Measurements from ENCODE around the gene SENP5. TPM values are rescaled to one million over a fixed set of nuclear protein-coding genes. Genes with fewer than 3 reads are reported as not detected.
A peak's percentile ranks its signal among the peaks of the same experiment; 100 is the strongest.

The SENP5 gene
- total and polyA plus RNA-seq, 2 experiments from 2014 or later = 16.9 to 36.2 TPM

GRCh38 chr3:196875258-196875657 lies 7.5 kb downstream of the SENP5 start:
- no peak overlapping the region for H3K27ac ChIP-seq
- no peak overlapping the region for H2AFZ ChIP-seq
- no peak overlapping the region for H3K4me2 ChIP-seq (ENCODE audit: unreplicated experiment)
- H4K20me1 ChIP-seq (ENCODE audit: insufficient read depth) = no peaks in the 10 kb centered on the region; the same call in 1 of the 2 replicates
- no peaks in the 10 kb centered on the region for H3K9me3 ChIP-seq (ENCODE audit: low read depth)
- DNase-seq = no peak
- no peaks in the 10 kb centered on the region for H3K9me2 ChIP-seq (ENCODE audit: insufficient read depth)
- no peak overlapping the region for H3K4me3 ChIP-seq
- no peaks in the 10 kb centered on the region for H3K4me1 ChIP-seq (ENCODE audit: insufficient read depth)
- no peak for TF ChIP-seq EZH2phosphoT487 (IDR thresholded peaks at IDR 0.05; ENCODE audit: insufficient read depth, low read depth)
- no peak for TF ChIP-seq EZH2 (IDR thresholded peaks at IDR 0.05; ENCODE audit: insufficient read depth, poor library complexity, severe bottlenecking)
- no peaks in the 10 kb centered on the region; the same call in 1 of the 2 replicates for H3K36me3 ChIP-seq (ENCODE audit: low read depth)
- in situ Hi-C loops (cut with MboI) = no loop called here
- WGBS, 2 experiments (ENCODE audit: low coverage in 1 of 2, low lambda C conversion rate in 2 of 2, missing lambda C conversion rate in 2 of 2) = 94% methylated on average over 2 of the region's 2 CpGs
- peaks cover 100% of the 10 kb centered on the region for H3K79me2 ChIP-seq (ENCODE audit: insufficient read depth)
- H3F3A ChIP-seq (ENCODE audit: insufficient read depth) = peaks cover 12% of the 10 kb centered on the region
- H3K27me3 ChIP-seq (replicated peaks; ENCODE audit: insufficient read depth) = no peaks in the 10 kb centered on the region
- no peak overlapping the region for H3K9ac ChIP-seq

DNA sequence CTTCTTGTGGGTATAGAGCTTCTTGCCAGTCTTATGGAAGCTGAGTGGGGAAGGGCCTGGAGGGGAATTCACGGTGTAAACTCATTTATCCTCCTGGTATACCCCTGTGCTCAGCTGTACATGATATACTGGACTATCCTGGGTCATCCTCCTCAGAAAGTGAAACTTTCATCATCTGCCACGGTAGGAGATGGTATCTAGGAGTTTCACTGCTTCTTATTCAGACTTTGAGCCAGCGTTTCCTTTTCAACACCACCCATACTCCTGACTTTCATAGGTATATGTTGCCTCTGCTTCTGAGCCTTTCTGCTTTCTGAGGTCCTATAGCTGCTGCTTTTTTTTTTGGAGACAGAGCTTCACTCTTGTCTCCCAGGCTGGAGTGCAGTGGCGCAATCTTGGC lies 15.6 kb downstream of the SENP5 start:
- H3F3A ChIP-seq (ENCODE audit: insufficient read depth) = peaks cover 12% of the 10 kb centered on the region
- no peak overlapping the region for H3K9ac ChIP-seq
- H3K9me2 ChIP-seq (ENCODE audit: insufficient read depth) = no peaks in the 10 kb centered on the region
- H3K36me3 ChIP-seq (ENCODE audit: low read depth) = peaks cover 13% of the 10 kb centered on the region; the same call in 1 of the 2 replicates
- H2AFZ ChIP-seq = no peak overlapping the region
- no peaks in the 10 kb centered on the region for H3K4me1 ChIP-seq (ENCODE audit: insufficient read depth)
- H3K4me3 ChIP-seq = no peak overlapping the region
- WGBS, 2 experiments (ENCODE audit: low coverage in 1 of 2, low lambda C conversion rate in 2 of 2, missing lambda C conversion rate in 2 of 2) = 78 to 79% methylated on average over 4 of the region's 4 CpGs
- DNase-seq = no peak
- H3K4me2 ChIP-seq (ENCODE audit: unreplicated experiment) = no peak overlapping the region
- H4K20me1 ChIP-seq (ENCODE audit: insufficient read depth) = 0 out of 2 replicates have a peak, but pooled peaks cover 11% of the 10 kb centered on the region
- H3K27ac ChIP-seq = no peak overlapping the region
- TF ChIP-seq EZH2 (IDR thresholded peaks at IDR 0.05; ENCODE audit: insufficient read depth, poor library complexity, severe bottlenecking) = no peak
- TF ChIP-seq EZH2phosphoT487 (IDR thresholded peaks at IDR 0.05; ENCODE audit: insufficient read depth, low read depth) = no peak
- no peaks in the 10 kb centered on the region for H3K27me3 ChIP-seq (replicated peaks; ENCODE audit: insufficient read depth)
- H3K9me3 ChIP-seq (ENCODE audit: low read depth) = no peaks in the 10 kb centered on the region
- H3K79me2 ChIP-seq (ENCODE audit: insufficient read depth) = peaks cover 100% of the 10 kb centered on the region
- in situ Hi-C loops (cut with MboI) = no loop called here

- WGBS, 2 experiments (ENCODE audit: low coverage in 1 of 2, low lambda C conversion rate in 2 of 2, missing lambda C conversion rate in 2 of 2) = 30 to 33% methylated on average over 4 of the region's 4 CpGs
- peaks cover 7% of the 10 kb centered on the region; the same call in 1 of the 2 replicates for H3F3A ChIP-seq (ENCODE audit: insufficient read depth)
- H3K9ac ChIP-seq = no peak overlapping the region
- H3K9me3 ChIP-seq (ENCODE audit: low read depth) = no peaks in the 10 kb centered on the region
- H3K4me3 ChIP-seq = no peak overlapping the region
- H3K79me2 ChIP-seq (ENCODE audit: insufficient read depth) = peaks cover 100% of the 10 kb centered on the region
- no peak for TF ChIP-seq EZH2phosphoT487 (IDR thresholded peaks at IDR 0.05; ENCODE audit: insufficient read depth, low read depth)
- no peak for TF ChIP-seq EZH2 (IDR thresholded peaks at IDR 0.05; ENCODE audit: insufficient read depth, poor library complexity, severe bottlenecking)
- peaks cover 13% of the 10 kb centered on the region; the same call in 1 of the 2 replicates for H3K36me3 ChIP-seq (ENCODE audit: low read depth)
- H3K4me1 ChIP-seq (ENCODE audit: insufficient read depth) = no peaks in the 10 kb centered on the region
- H3K27ac ChIP-seq = no peak overlapping the region
- DNase-seq = no peak
- H4K20me1 ChIP-seq (ENCODE audit: insufficient read depth) = peaks cover 8% of the 10 kb centered on the region; the same call in 1 of the 2 replicates
- in situ Hi-C loops (cut with MboI) = no loop called here
- no peak overlapping the region for H2AFZ ChIP-seq
- H3K4me2 ChIP-seq (ENCODE audit: unreplicated experiment) = no peak overlapping the region
- H3K9me2 ChIP-seq (ENCODE audit: insufficient read depth) = no peaks in the 10 kb centered on the region
- H3K27me3 ChIP-seq (replicated peaks; ENCODE audit: insufficient read depth) = no peaks in the 10 kb centered on the region
Observed at GRCh38 chr3:196886144-196886543, 18.4 kb downstream of the SENP5 start.

- peaks cover 14% of the 10 kb centered on the region; the same call in 1 of the 2 replicates for H3K36me3 ChIP-seq (ENCODE audit: low read depth)
- H3K27ac ChIP-seq = no peak overlapping the region
- TF ChIP-seq EZH2 (IDR thresholded peaks at IDR 0.05; ENCODE audit: insufficient read depth, poor library complexity, severe bottlenecking) (no peak), EZH2phosphoT487 (IDR thresholded peaks at IDR 0.05; ENCODE audit: insufficient read depth, low read depth) (no peak)
- H3K79me2 ChIP-seq (ENCODE audit: insufficient read depth) = peaks cover 100% of the 10 kb centered on the region
- H3K4me2 ChIP-seq (ENCODE audit: unreplicated experiment) = no peak overlapping the region
- in situ Hi-C loops (cut with MboI) = no loop called here
- no peaks in the 10 kb centered on the region for H3K9me2 ChIP-seq (ENCODE audit: insufficient read depth)
- H3K4me1 ChIP-seq (ENCODE audit: insufficient read depth) = no peaks in the 10 kb centered on the region
- H3K9me3 ChIP-seq (ENCODE audit: low read depth) = no peaks in the 10 kb centered on the region
- 53 to 66% methylated on average over 6 of the region's 6 CpGs for WGBS, 2 experiments (ENCODE audit: low coverage in 1 of 2, low lambda C conversion rate in 2 of 2, missing lambda C conversion rate in 2 of 2)
- peaks cover 7% of the 10 kb centered on the region; the same call in 1 of the 2 replicates for H3F3A ChIP-seq (ENCODE audit: insufficient read depth)
- no peak overlapping the region for H2AFZ ChIP-seq
- peaks cover under 1% of the 10 kb centered on the region; the same call in 1 of the 2 replicates for H4K20me1 ChIP-seq (ENCODE audit: insufficient read depth)
- no peak overlapping the region for H3K4me3 ChIP-seq
- peak; percentile 12 for DNase-seq
- H3K9ac ChIP-seq = no peak overlapping the region
- no peaks in the 10 kb centered on the region for H3K27me3 ChIP-seq (replicated peaks; ENCODE audit: insufficient read depth)
Observed at GRCh38 chr3:196889844-196890708, 22.4 kb downstream of the SENP5 start.

Measured in GM23248 (cell line).